Bronchial smooth muscle cell (primary cell): ENCODE results near the gene PPP4R4. TPM values are rescaled to one million over a fixed set of nuclear protein-coding genes. Genes with fewer than 3 reads are reported as not detected.

Experiments used
- total RNA-seq: library from RNA; depleted of rRNA; stranded (reverse); fragments of >200 nt; gene quantifications from 2 replicates; pipeline ENCODE4 v1.2.1, GENCODE V29; 2014

PPP4R4 gene, protein sequence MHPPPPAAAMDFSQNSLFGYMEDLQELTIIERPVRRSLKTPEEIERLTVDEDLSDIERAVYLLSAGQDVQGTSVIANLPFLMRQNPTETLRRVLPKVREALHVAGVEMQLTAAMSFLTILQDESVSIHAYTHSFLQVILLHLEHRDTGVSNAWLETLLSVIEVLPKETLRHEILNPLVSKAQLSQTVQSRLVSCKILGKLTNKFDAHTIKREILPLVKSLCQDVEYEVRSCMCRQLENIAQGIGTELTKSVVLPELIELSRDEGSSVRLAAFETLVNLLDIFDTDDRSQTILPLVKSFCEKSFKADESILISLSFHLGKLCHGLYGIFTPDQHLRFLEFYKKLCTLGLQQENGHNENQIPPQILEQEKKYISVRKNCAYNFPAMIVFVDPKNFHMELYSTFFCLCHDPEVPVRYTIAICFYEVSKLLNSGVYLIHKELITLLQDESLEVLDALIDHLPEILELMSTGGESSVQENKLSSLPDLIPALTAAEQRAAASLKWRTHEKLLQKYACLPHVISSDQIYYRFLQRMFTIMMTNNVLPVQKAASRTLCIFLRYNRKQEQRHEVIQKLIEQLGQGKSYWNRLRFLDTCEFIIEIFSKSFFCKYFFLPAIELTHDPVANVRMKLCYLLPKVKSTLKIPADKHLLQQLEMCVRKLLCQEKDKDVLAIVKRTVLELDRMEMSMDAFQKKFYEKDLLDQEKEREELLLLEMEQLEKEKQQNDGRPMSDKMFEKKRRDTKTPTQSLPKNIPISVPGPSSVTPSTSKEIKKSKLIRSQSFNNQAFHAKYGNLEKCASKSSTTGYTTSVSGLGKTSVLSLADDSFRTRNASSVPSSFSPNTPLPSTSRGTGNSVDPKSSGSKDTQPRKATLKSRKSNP
- total RNA-seq, result 0.34 and 1.9 TPM in 2 replicates

DNA sequence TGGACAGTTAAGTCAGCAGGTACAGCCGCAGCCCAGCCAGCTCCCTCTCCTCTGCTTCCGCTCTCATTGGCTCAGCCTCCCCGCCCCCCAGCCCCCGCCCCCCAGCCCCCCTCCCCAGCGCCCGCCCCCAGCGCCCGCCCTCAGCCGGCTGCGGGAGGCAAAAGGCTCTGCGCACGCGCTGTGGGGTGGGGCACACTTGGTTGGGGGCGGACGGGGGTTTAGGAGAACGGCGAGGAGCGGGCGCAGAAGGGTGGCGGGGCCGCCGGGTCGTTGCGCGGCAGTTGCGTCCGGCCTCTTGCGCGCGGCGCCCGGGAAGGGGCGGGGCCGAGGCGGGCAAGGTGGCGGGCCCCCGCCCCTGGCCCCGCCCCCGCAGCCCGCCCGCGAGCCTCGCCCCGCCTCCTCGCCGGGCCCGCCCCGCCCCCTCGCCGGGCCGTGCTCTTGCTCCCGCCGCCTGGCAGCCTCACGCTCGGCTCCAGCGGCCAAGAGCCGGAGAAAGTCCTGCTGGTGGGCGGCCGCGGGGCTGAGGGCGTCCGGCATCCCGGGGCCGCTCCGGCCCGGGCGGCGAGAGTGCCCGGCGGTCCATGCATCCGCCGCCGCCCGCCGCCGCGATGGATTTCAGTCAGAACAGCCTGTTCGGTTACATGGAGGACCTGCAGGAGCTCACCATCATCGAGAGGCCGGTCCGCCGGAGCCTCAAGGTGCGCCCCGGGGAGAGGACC lies at the start of gene PPP4R4:
Gene PPP4R4 (plus strand): TSS at position 438 of the 719 bp plus-strand sequence. CDS start 144 bp downstream, at position 582.

GRCh38 chr14:94129111-94129757 lies 44.9 kb upstream of the PPP4R4 start, which contains the start of gene IFI27L2:
Gene IFI27L2, minus strand, starts transcription at chr14:94129604. Its CDS starts 40 bp downstream, at chr14:94129564.

GRCh38 chr14:94292872-94293577 lies 118.9 kb downstream of the PPP4R4 start, which contains the start of gene SERPINA10:
Gene SERPINA10, minus strand, starts transcription at chr14:94293268. Its CDS starts 2,675 bp downstream, at chr14:94290593.

GRCh38 chr14:94322648-94323570 lies 148.8 kb downstream of the PPP4R4 start, which contains the start of gene SERPINA6:
Gene SERPINA6, minus strand, starts transcription at chr14:94323336. Its CDS starts 8,688 bp downstream, at chr14:94314648.

Other genes starting within 250 kb of the PPP4R4 start
- not detected in 2 replicates for gene FAM181A, start 247.0 kb upstream of the PPP4R4 start, total RNA-seq
- 0.09 and 0.32 TPM in 2 replicates for gene ASB2, start 197.8 kb upstream of the PPP4R4 start, total RNA-seq
- not detected in 2 replicates for gene CCDC197, start 177.0 kb upstream of the PPP4R4 start, total RNA-seq
- gene OTUB2, start 148.0 kb upstream of the PPP4R4 start, total RNA-seq, result 1.6 and 1.9 TPM in 2 replicates
- 119 and 132 TPM in 2 replicates for gene DDX24, start 93.1 kb upstream of the PPP4R4 start, total RNA-seq
- gene IFI27L1, start 93.0 kb upstream of the PPP4R4 start, total RNA-seq, result 18.1 and 30.9 TPM in 2 replicates
- 11.0 and 13.4 TPM in 2 replicates for gene IFI27, start 63.6 kb upstream of the PPP4R4 start, total RNA-seq
- 345 and 419 TPM in 2 replicates for gene IFI27L2, start 44.7 kb upstream of the PPP4R4 start, total RNA-seq
- not detected in 2 replicates for gene SERPINA10, start 118.9 kb downstream of the PPP4R4 start, total RNA-seq
- gene SERPINA6, start 149.0 kb downstream of the PPP4R4 start, total RNA-seq, result not detected in 2 replicates
- not detected in 2 replicates for gene SERPINA2, start 192.4 kb downstream of the PPP4R4 start, total RNA-seq
- gene SERPINA1, start 214.3 kb downstream of the PPP4R4 start, total RNA-seq, result 0.16 and 0.26 TPM in 2 replicates